HL-60/S4 (cell line): ENCODE data around the gene SSRP1.

Experiments
- in situ Hi-C: fragments of 300-500 bp; cut with MboI; formaldehyde crosslinking; loops from 2 replicates; pipeline ENCODE4 v1.14.3; 2022; ENCODE audit warnings: low sequenced_read_pairs

The SSRP1 gene

DNA sequence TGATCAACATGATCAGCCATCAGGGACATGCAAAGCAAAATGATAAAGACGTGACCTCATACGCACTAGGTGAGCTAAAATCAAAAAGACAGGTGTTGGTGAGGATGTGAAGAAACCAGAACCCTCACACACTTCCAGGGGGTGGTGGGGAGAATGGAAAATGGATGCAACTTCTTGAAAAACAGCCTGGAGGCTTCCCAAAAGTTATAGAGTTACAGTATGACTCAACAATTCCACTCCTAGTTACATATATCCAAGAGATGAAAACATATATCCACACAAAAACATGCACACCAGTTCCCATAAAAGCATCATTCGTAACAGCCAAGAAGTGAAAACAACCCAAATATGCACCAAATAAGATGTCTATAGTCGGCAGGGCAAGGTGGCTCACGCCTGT, 56.6 kb downstream of the SSRP1 start:
- in situ Hi-C loops: no loop called here

DNA sequence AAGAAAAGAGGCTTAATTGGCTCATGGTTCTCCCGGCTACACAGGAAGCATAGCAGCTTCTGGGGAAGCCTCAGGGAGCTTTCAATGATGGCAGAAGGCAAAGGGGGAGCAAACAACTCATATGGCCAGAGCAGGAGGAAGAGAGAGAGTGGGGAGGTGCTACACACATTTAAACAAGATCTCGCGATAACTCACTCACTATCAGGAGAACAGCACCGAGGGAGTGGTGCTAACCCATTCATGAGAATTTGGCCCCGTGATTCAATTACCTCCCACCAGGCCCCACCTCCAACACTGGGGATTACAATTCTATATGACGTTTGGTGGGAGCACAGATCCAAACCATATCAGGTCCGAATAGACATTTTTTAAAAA, 57.0 kb downstream of the SSRP1 start:
- in situ Hi-C loops: no loop called here

- in situ Hi-C loops: no loop called here
These were observed 57.6 kb downstream of the SSRP1 start for GRCh38 chr11:57277845-57278720.

DNA sequence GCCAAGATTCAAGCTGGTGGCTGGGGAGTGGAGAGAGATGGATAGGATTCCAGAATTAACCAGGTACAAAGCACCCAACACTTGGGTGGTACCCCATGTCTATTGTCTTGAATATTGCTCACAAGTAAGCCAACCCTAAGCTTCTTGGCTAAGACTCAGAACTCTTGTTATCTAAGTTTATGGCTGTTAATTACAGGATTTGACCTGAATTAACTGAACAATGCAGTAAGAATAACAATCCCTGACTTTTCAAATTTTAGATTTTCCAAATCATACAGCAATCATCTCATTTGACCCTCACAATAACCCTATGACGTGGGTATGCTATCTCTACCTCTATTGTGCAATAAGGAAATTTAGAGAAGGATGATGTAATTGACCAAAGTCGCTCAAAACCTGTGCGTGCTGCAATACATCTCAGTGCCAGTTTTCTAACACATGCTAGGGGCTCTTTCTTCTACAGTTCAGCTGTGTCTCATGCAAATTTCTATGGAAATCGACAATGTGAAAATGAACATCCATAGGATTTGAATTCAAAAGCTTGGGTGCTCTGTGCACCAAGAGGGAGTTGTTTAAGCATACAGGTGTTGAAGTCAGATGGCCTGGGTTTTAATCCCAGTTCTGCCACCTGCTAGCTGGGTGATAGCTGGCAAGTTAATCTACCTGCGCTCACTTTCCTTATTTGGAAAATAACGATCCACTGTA, 58.6 kb downstream of the SSRP1 start:
- in situ Hi-C loops: no loop called here

DNA sequence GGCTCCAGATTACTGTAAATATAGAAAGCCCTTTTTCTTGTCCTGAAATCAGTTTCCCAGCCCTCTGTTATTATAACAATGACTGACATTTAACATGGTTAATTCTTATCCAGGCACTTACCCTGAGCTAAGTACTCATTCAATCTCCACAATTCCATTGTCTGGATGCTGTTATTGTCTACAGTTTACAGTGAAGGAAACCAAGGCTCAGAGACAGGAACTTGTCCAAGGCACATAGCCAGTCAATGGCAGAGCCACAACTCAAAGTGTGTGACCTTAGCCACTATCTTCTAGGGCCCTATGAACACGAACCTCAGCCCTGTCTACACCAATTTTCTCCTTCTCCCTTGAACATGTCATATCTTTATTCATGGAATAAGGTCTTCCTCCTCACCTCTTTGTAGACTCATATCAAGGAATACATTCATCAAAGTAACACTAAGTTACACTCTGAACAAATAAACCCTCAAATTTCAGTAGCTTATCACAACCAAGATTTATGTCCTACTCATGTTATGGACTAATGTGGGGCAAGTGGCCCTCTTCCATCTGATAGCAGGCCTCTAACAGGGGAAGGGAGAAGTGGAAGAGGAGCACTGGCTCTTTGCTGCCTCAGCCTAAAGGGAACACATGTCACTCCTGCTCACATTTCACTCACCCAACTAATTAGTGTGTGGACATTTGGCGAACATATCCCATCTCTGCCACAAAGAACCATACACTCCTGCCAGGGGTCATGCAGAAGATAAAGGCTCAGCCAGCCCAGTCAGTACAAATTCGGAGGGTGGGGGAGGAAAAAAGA, 59.3 kb downstream of the SSRP1 start:
- in situ Hi-C loops: no loop called here
